ENCODE measurements around the gene HAND2. TPM values are rescaled to one million over a fixed set of nuclear protein-coding genes. Genes with fewer than 3 reads are reported as not detected.

Gene HAND2
- total RNA-seq, 1 experiment from 2014 or later, result not detected

DNA sequence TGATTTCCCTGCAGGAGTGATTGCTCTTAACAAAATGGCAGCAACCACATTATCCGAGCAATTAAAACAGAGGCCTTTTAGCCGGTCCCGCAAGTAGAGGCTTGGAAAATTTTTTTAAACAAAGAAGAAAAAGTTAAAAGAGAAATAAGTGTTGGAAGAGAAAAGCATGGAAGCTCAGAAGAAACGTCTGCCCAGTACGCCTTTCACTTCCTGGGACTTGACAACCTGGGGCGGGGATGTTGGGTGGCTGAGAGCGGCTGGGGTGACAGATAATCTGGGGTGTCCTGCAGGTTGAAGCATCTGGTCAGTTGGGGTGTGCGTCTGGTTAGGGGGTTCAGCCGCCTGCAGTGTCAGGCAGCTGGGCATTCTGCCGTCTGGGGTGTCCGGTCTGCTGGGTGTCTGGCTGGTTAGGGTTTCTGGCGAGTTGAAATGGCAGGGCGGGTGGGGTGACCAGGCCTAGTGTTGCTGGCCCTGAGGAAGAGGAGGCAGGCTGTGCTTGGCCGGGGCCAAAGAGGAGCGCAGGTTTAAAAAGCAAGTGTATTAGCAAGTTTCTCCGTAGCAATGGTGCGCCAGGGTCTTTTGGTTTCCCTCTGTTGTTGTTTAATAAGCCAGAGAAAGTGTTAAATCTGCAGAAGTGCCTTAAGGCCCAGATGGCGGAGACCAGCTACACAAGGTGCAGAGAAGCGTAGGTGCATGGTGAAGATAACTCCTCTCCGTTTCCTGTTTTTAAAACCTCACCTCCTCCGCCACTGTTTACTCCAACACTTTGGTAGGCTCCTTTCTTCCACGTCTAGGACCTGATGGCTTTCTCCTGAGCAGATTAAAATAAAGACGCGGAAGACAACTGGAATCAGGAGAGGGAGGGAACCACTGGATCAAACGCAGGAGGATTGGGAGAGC is 5.6 kb downstream of the HAND2 start:
- no peak for DNase-seq (ENCODE audit: low read depth)
- in situ Hi-C loops (cut with HindIII; ENCODE audit: low pct_unique_long_range_greater_than_20kb, low sequenced_read_pairs), result no loop called here

GRCh38 chr4:173522951-173523395 is 7.1 kb downstream of the HAND2 start:
- in situ Hi-C loops (cut with HindIII; ENCODE audit: low pct_unique_long_range_greater_than_20kb, low sequenced_read_pairs), result no loop called here
- DNase-seq (ENCODE audit: low read depth), result no peak

GRCh38 chr4:173522160-173522950 is 7.7 kb downstream of the HAND2 start:
- in situ Hi-C loops (cut with HindIII; ENCODE audit: low pct_unique_long_range_greater_than_20kb, low sequenced_read_pairs), result no loop called here
- DNase-seq (ENCODE audit: low read depth), result no peak

GRCh38 chr4:173521467-173522159 is 8.4 kb downstream of the HAND2 start:
- in situ Hi-C loops (cut with HindIII; ENCODE audit: low pct_unique_long_range_greater_than_20kb, low sequenced_read_pairs), result no loop called here
- no peak for DNase-seq (ENCODE audit: low read depth)

- DNase-seq (ENCODE audit: low read depth), result no peak
- in situ Hi-C loops (cut with HindIII; ENCODE audit: low pct_unique_long_range_greater_than_20kb, low sequenced_read_pairs), result no loop called here
Observed at GRCh38 chr4:173520921-173521466, 9.0 kb downstream of the HAND2 start.

DNA sequence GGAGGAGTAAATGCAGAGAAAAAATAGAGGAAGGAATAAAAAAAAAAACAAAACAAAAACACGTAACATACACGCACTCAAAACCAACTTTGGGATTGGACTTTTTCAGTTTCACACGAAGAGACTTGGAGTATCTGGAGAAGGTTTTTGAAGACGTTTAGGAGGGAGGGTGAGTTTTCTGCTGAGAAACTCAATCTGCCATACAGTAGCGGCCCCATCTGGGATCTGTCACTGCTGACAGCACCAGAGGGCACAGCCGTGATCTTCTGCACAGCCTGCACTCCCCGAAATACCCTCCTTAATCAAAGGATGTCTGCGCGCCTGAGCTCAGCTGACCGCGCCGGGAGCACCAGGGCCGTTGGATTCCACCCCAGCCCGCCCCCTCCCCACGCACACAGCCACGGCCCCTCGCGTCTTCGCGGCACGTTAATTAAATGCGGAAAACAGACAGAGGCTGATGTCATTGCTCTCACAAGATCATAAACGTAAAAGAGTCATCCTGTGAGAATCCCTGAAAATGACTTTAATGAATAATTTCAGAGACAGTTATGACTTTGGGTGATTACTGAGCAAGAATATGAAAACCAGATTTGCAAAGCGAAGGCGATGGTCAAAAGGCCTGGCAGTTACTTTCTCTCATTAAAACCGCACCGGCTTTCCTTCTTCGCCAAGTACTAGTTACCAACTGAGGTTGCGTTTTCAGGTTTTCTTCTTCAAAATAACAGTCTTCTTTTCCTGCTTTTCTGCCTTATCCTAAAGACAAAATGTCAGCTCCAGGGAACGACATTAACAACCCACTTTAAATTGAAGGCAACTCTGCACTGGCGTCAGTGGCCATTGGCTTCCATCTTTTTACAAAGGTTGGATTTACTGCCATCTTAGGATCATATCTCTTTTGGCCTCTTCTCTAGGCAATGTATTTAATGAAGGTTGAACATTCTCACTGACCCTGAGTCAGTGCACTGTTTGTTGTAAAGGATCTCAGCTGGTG is 10.6 kb downstream of the HAND2 start:
- in situ Hi-C loops (cut with HindIII; ENCODE audit: low pct_unique_long_range_greater_than_20kb, low sequenced_read_pairs), result no loop called here
- DNase-seq (ENCODE audit: low read depth), result no peak

- in situ Hi-C loops (cut with HindIII; ENCODE audit: low pct_unique_long_range_greater_than_20kb, low sequenced_read_pairs), result no loop called here
- DNase-seq (ENCODE audit: low read depth), result no peak
Observed at GRCh38 chr4:173518425-173519102, 11.5 kb downstream of the HAND2 start.

DNA sequence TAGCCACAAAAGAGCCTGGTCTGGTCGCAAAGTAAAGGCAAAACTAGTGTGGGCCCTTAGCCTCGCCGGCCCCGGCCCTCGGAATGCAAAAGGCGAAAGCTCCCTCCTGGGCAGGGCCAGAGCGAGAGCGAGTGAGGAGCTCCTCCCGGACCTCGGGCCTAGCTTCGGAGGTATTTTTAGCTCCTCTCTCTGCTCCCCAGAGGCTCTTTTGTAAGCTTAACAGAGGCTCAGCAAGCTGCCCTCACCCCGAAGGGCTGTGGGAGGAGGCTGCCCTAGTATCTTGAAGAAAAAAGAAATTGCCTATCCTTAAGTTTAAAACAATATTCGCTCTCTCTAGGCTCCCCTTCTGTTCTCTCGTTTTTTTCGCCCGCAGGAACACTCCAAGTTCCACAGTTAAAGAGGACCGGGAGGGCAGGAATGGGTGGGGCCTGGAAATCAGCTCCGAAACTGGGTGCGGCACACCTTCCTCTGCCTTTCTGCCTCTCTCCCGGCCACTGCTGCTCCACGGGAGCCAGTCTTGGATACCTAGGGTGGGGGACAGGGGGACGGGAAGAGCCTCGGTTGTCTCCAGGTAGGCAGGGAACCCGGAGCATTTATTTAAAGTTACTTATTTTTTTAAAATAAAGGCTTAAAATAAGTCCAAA is 12.1 kb downstream of the HAND2 start:
- DNase-seq (ENCODE audit: low read depth), result no peak
- in situ Hi-C loops (cut with HindIII; ENCODE audit: low pct_unique_long_range_greater_than_20kb, low sequenced_read_pairs), result no loop called here

DNA sequence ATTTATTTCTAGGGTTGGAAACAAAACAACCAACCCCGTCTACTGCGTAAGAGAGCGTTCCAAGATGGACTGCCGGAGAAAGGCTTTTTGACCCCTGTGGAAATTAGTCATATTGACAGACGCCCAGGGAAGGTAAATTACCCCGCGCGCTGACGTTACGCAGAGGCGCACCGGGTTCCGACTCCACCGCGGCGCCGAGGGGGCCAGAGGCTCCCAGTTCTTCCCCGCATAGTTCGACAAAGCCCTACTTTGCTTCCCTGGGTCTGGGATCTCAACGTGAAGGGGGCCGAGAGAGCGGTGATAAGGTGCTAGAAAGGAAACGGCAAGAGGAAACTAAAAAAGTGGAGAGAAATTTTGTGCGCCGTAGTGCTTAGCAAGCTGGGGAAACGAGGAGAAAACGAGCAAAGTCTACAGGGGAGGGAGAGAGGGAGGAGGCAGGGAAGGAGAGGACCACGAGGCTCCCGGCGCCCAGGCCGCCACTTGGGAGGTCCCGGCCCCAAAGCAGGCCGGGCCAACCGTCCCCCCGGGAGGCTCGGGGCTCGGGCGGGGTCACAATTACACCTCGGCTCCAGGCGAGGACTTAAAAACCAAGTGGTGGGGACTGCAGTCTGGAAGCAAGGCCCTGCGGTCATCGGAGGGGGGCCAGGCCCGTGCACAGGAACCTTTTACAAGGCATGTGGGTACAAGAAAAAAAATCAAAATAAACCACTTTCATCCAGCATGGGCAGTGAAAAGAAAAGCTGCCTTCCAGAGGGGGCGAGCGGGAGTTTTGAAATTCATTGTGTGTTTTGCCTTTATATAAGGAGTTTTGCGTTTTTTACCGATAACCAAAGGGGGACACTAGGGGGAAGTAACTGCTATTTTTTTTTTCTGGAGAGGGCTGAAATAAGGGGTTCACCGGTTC is 13.2 kb downstream of the HAND2 start:
- in situ Hi-C loops (cut with HindIII; ENCODE audit: low pct_unique_long_range_greater_than_20kb, low sequenced_read_pairs), result no loop called here
- DNase-seq (ENCODE audit: low read depth), result no peak

GRCh38 chr4:173515458-173515857 is 14.6 kb downstream of the HAND2 start:
- in situ Hi-C loops (cut with HindIII; ENCODE audit: low pct_unique_long_range_greater_than_20kb, low sequenced_read_pairs), result no loop called here
- DNase-seq (ENCODE audit: low read depth), result no peak

DNA sequence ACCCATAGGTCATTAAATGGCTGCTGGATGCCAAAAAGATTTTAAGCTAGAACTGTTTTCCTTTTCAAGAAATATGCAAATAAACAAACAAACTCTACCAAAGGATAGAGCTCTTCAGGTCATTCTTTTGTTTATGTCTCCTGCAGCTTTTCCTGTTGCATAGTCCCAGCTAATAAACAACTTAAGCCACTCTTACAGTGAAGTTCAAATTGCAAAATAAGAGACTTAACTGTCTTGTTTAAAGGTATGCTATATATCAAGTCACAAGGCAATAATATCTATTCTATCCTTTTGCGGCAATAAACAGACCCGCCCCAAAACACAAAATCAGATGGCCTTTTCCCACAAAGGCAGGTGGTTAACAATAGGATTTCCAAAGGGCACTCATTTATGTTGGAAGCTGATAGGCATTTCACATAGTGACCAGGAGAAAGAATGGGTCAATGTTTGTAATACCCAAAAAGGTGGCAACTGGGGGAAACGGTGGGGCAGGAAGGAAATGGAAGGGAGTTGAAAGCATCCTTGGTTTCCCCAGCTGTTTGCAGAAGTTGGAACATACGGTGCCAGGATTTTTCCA is 15.3 kb downstream of the HAND2 start:
- DNase-seq (ENCODE audit: low read depth), result no peak
- in situ Hi-C loops (cut with HindIII; ENCODE audit: low pct_unique_long_range_greater_than_20kb, low sequenced_read_pairs), result no loop called here

GRCh38 chr4:173513651-173514050 is 16.4 kb downstream of the HAND2 start:
- DNase-seq (ENCODE audit: low read depth), result no peak
- in situ Hi-C loops (cut with HindIII; ENCODE audit: low pct_unique_long_range_greater_than_20kb, low sequenced_read_pairs), result no loop called here

- in situ Hi-C loops (cut with HindIII; ENCODE audit: low pct_unique_long_range_greater_than_20kb, low sequenced_read_pairs), result no loop called here
- DNase-seq (ENCODE audit: low read depth), result no peak
Observed at GRCh38 chr4:173511787-173512361, 18.2 kb downstream of the HAND2 start.

DNA sequence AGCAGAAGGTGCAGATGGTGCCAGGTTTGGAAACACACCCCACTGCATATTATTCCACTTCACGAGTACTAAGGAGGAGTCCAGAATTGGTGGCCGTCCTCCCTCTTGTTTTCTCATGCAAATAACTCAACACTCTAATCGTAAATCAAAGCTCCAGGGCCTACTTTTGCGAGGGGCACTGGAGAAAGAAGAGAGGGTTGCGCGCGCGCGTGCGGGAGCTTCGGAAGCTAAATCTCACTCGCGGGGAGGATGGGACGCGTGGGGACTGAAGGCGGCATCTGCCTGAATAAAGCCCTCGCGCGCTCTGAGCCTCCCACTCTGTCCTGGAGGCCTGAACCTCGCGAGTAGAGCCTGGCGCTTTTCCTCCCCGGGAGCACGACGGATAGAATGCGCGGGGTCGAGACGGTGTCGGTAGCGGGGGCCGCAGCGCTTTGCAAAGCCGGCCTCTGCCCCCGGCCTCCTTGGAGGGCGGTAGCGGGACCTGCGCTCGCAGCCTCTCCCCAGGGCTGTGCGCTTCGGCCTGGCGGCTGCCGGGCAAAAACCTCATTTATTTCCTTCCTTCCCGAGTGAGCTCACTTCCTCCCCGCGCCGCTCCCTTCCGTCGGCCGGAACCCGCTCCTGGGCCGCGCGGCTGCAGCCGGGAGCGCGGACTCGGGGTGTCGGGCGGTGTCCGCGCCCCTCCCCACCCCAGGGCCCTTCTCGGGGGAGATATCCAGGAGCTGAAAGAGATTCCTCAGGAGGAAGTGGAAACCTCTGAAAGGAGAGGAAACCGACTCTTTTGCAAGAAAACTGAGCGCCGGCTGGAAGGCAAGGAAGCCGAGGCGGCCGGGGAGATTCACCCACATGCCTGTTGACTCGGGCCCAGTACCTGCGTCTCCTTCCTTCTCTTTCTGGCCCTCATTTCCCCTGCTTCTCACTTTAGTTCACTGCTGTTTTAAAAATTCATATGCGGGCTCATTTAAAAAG is 20.7 kb downstream of the HAND2 start:
- DNase-seq (ENCODE audit: low read depth), result no peak
- in situ Hi-C loops (cut with HindIII; ENCODE audit: low pct_unique_long_range_greater_than_20kb, low sequenced_read_pairs), result no loop called here

Measured in Caki2 (cell line).